K562 (cell line): Measurements from ENCODE around the gene TNPO2. TPM values are rescaled to one million over a fixed set of nuclear protein-coding genes. Genes with fewer than 3 reads are reported as not detected.

ENCODE experiments used
- CAMTA2 ChIP-seq: fragments of 250-450 bp; sonication (Bioruptor Pico); conservative IDR thresholded peaks from 2 replicates; pipeline ENCODE4 v1.5.1; 2022
- HDAC6 ChIP-seq: IDR thresholded peaks from 2 replicates; pipeline ENCODE4 v1.6.1; 2012; ENCODE audit warnings: low read depth, mild to moderate bottlenecking, control low read depth, inconsistent platforms, low read length, moderate library complexity
- KLF6 ChIP-seq: fragments of 250-450 bp; sonication (Bioruptor Pico); IDR thresholded peaks from 2 replicates; pipeline ENCODE4 v1.4.0; 2020; ENCODE audit warnings: mild to moderate bottlenecking, moderate library complexity, borderline replicate concordance
- MAZ ChIP-seq, 2 experiments: fragments of 450-650 bp in 1 of 2; sonication (generic) in 1 of 2; formaldehyde crosslinking; IDR thresholded peaks in 1 of 2; conservative IDR thresholded peaks in 1 of 2; 2 replicates each; pipeline versions ENCODE4 v1.4.0 to v1.5.0; 2020; ENCODE audit warnings: mild to moderate bottlenecking in 1 of 2, missing genetic modification reagents in 1 of 2
- MEF2D ChIP-seq: conservative IDR thresholded peaks from 2 replicates; pipeline ENCODE4 v1.6.1; 2016; ENCODE audit warnings: low read depth, missing genetic modification characterization, missing compliant biosample characterization
- PHB ChIP-seq: fragments of 250-450 bp; sonication (Bioruptor Pico); IDR thresholded peaks from 2 replicates; pipeline ENCODE4 v1.5.0; 2021
- RBM14 ChIP-seq: fragments of 200-400 bp; formaldehyde crosslinking; IDR thresholded peaks from 2 replicates; pipeline ENCODE4 v1.6.1; 2018; ENCODE audit warnings: low read depth, mild to moderate bottlenecking, low read length, moderate library complexity, borderline replicate concordance; ENCODE audit not compliant: insufficient read depth
- RERE ChIP-seq: sonication (generic); formaldehyde crosslinking; IDR thresholded peaks from 2 replicates; pipeline ENCODE4 v1.8.0; 2023; ENCODE audit warnings: missing genetic modification reagents, mild to moderate bottlenecking, borderline replicate concordance
- SRSF9 ChIP-seq: fragments of 200-400 bp; formaldehyde crosslinking; IDR thresholded peaks from 2 replicates; pipeline ENCODE4 v1.6.1; 2017; ENCODE audit warnings: low read depth, low read length, borderline replicate concordance
- TEAD2 ChIP-seq: fragments of 450-650 bp; IDR thresholded peaks from 2 replicates; pipeline ENCODE4 v1.6.1; 2016; ENCODE audit warnings: missing genetic modification characterization, control low read depth, missing compliant biosample characterization
- TRIM24 ChIP-seq, 2 experiments: fragments of 450-650 bp; IDR thresholded peaks; 2 replicates each; pipeline ENCODE4 v1.6.1; 2016
- ZBTB34 ChIP-seq: fragments of 250-450 bp; sonication (Bioruptor Pico); IDR thresholded peaks from 2 replicates; pipeline ENCODE4 v1.8.0; 2021; ENCODE audit warnings: mild to moderate bottlenecking, moderate library complexity
- ZBTB9 ChIP-seq: fragments of 450-650 bp; formaldehyde crosslinking; IDR thresholded peaks from 2 replicates; pipeline ENCODE4 v1.4.0; 2020; ENCODE audit warnings: mild to moderate bottlenecking, moderate library complexity
- ZFP1 ChIP-seq: fragments of 450-650 bp; formaldehyde crosslinking; IDR thresholded peaks from 2 replicates; pipeline ENCODE4 v1.4.0; 2020; ENCODE audit warnings: mild to moderate bottlenecking, mixed read lengths
- ZNF639 ChIP-seq, 2 experiments: fragments of 200-800 bp in 1 of 2; sonication (Bioruptor generic) in 1 of 2; sonication (generic) in 1 of 2; formaldehyde crosslinking in 1 of 2; IDR thresholded peaks in 1 of 2; conservative IDR thresholded peaks in 1 of 2; 2 replicates each; pipeline versions ENCODE4 v1.5.0 to v1.6.1; 2016 to 2020; ENCODE audit warnings: missing compliant biosample characterization in 1 of 2, missing genetic modification characterization in 1 of 2, missing genetic modification reagents in 1 of 2
- polyA plus RNA-seq, 8 experiments: library from polyadenylated mRNA; depleted of rRNA in 4 of 8; stranded (reverse) in 5 of 8; unstranded in 3 of 8; fragments of >200 nt; fragmentation: Nextera tagmentation in 2 of 8; fragmentation: Illumina TruSeq in 1 of 8; extraction: Ambion mirVana in 2 of 8; extraction: Trizol in 1 of 8; gene quantifications; 2 replicates each; pipeline versions ENCODE4 v1.2.1 to v1.2.3, GENCODE V29; 2011 to 2014; ENCODE audit warnings: inconsistent platforms in 1 of 8, missing spikeins in 1 of 8
- total RNA-seq, 7 experiments: library from RNA; depleted of rRNA in 6 of 7; stranded (reverse); fragments of >200 nt in 6 of 7; fragmentation: Illumina TruSeq in 2 of 7; extraction: Trizol in 2 of 7; gene quantifications; 2 replicates each; pipeline versions ENCODE4 v1.2.1 to v1.2.3, GENCODE V29; 2011 to 2021; ENCODE audit warnings: low replicate concordance in 1 of 7

Gene TNPO2
- total and polyA plus RNA-seq, 9 of the 15 experiments (the other 6 are each of a cell fraction or from before 2014, with no cell fraction given): 6.0 to 126 (median 53.8) TPM

GRCh38 chr19:12722566-12723380 lies 959 bp downstream of the TNPO2 start (continued):
- peak in 1 of 2 experiments; percentile 95; a peak in 2 of 4 replicates for TF ChIP-seq ZNF639 (CRISPR knock-in tag; conservative IDR thresholded peaks at IDR 0.05 in 1 of 2, IDR thresholded peaks at IDR 0.05 in 1 of 2)
- no peak for TF ChIP-seq PHB
- 0 out of 2 replicates have a peak, but pooled peaks have one; percentile 52 for TF ChIP-seq KLF6 (CRISPR knock-in tag)
- TF ChIP-seq MAZ (CRISPR knock-in tag; conservative IDR thresholded peaks at IDR 0.05 in 1 of 2, IDR thresholded peaks at IDR 0.05 in 1 of 2): no peak; a peak in 1 of 4 replicates
- TF ChIP-seq RERE (CRISPR knock-in tag): no peak
- TF ChIP-seq ZBTB9: no peak
- TF ChIP-seq SRSF9: no peak
- no peak for TF ChIP-seq CAMTA2 (CRISPR knock-in tag)
- no peak for TF ChIP-seq TEAD2 (tag)
- TF ChIP-seq TRIM24 (IDR thresholded peaks at IDR 0.05): peak in 1 of 2 experiments; percentile 12; a peak in 1 of 4 replicates
- no peak for TF ChIP-seq ZBTB34 (CRISPR knock-in tag)
- TF ChIP-seq HDAC6: no peak
- TF ChIP-seq MEF2D (tag): 0 out of 2 replicates have a peak, but pooled peaks have one; percentile 51
- peak; percentile 60; the same call in 1 of the 2 replicates for TF ChIP-seq ZFP1 (CRISPR knock-in tag)
- TF ChIP-seq RBM14: no peak
